Caco-2 (cell line): Measurements from ENCODE around the gene PLAAT3. TPM values are rescaled to one million over a fixed set of nuclear protein-coding genes. Genes with fewer than 3 reads are reported as not detected.

ENCODE experiments used
- BruUV-seq: library from RNA; stranded (reverse); fragments of 400-500 nt; replicated peaks from 2 replicates; lab custom pipeline; 2021; lab: Mats Ljungman, UMichigan
- CTCF ChIA-PET: fragments of 300-600 bp; sonication (Branson Sonifier 250); formaldehyde crosslinking; loops from one replicate; lab custom pipeline; 2022; ENCODE audit warnings: antibody characterized with exemption; lab: Charles Lee
- POLR2A ChIA-PET: fragments of 300-600 bp; sonication (Branson Sonifier 250); formaldehyde crosslinking; loops from one replicate; lab custom pipeline; 2022; ENCODE audit warnings: antibody characterized with exemption; lab: Charles Lee
- DNase-seq, 2 experiments: peaks; one replicate each; pipeline versions ENCODE4 v3.0.0 to v3.0.0-alpha.2; 2020 to 2022
- H3K27me3 ChIP-seq: replicated peaks from 2 replicates; pipeline ENCODE4 v1.6.0; 2011; ENCODE audit warnings: low read length; ENCODE audit not compliant: control insufficient read depth, insufficient read depth
- H3K36me3 ChIP-seq: 2 replicates; pipeline ENCODE4 v1.5.1; 2011; ENCODE audit warnings: low read length; ENCODE audit not compliant: control insufficient read depth, insufficient read depth
- H3K4me1 ChIP-seq: fragments of 250-450 bp; sonication (Bioruptor Pico); 2 replicates; pipeline ENCODE4 v1.5.1; 2020; ENCODE audit warnings: mild to moderate bottlenecking
- H3K4me3 ChIP-seq: 2 replicates; pipeline ENCODE4 v1.5.1; 2011; ENCODE audit warnings: low read depth, mild to moderate bottlenecking, control low read depth, low read length
- H3K9me3 ChIP-seq: fragments of 250-450 bp; sonication (Bioruptor Pico); 2 replicates; pipeline ENCODE4 v1.5.1; 2020; ENCODE audit warnings: mild to moderate bottlenecking, moderate library complexity
- H3K27ac Mint-ChIP-seq: one replicate; pipeline ENCODE4 v1.8.0; 2022; ENCODE audit warnings: mixed read lengths; ENCODE audit not compliant: unreplicated experiment
- H3K27me3 Mint-ChIP-seq: one replicate; pipeline ENCODE4 v1.8.0; 2022; ENCODE audit warnings: mixed read lengths; ENCODE audit not compliant: insufficient read depth, unreplicated experiment
- H3K36me3 Mint-ChIP-seq: one replicate; pipeline ENCODE4 v1.8.0; 2022; ENCODE audit warnings: mild to moderate bottlenecking, mixed read lengths; ENCODE audit not compliant: insufficient read depth, unreplicated experiment
- H3K4me1 Mint-ChIP-seq: one replicate; pipeline ENCODE4 v1.8.0; 2022; ENCODE audit warnings: low read depth, mixed read lengths; ENCODE audit not compliant: unreplicated experiment
- H3K4me3 Mint-ChIP-seq: one replicate; pipeline ENCODE4 v1.8.0; 2022; ENCODE audit warnings: mild to moderate bottlenecking, moderate library complexity, mixed read lengths; ENCODE audit not compliant: unreplicated experiment
- H3K9me3 Mint-ChIP-seq: one replicate; pipeline ENCODE4 v1.8.0; 2022; ENCODE audit warnings: mixed read lengths; ENCODE audit not compliant: unreplicated experiment
- intact Hi-C: fragments of 100-400 bp; cut with micrococcal nuclease; formaldehyde crosslinking; loops from one replicate; pipeline ENCODE4 v1.10.0; 2022; ENCODE audit not compliant: unreplicated experiment
- total RNA-seq: library from RNA; stranded (reverse); gene quantifications from 2 replicates; pipeline ENCODE4 v1.2.3, GENCODE V29; 2022
- TF ChIP-seq, protein P1 (sequence below), 2 experiments: fragments of 200-600 bp in 1 of 2; IDR thresholded peaks; 1 replicate in 1 of 2; 2 replicates in 1 of 2; pipeline versions ENCODE4 v1.5.1 to v1.8.0; 2011 to 2022; ENCODE audit warnings: antibody characterized with exemption in 1 of 2, control low read depth in 1 of 2, inconsistent platforms in 1 of 2, low read depth in 1 of 2, low read length in 1 of 2, mild to moderate bottlenecking in 1 of 2, moderate library complexity in 1 of 2; ENCODE audit not compliant: insufficient read depth in 1 of 2, severe bottlenecking in 1 of 2, unreplicated experiment in 1 of 2

The PLAAT3 gene
- total RNA-seq, 1 experiment from 2014 or later = 57.9 TPM

DNA sequence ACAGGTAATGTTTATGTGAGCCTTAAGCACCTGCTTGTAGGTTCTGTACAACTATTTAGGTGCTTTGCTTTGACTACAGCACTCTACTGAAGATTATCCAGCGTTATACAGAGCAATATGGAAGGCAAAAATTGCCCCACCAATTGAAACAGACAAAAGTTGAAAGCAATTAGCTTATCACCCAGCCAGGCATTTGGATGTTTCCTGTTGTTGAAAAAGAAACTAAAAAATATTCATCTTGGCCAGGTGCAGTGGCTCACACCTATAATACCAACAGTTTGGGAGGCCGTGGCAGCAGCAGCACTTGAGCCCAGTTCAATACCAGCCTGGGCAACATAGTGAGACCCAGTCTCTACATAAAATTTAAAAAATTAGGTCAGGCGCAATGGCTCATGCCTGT, 38.4 kb upstream of the PLAAT3 start:
- Mint-ChIP-seq H3K36me3 (peaks cover 60% of the 10 kb centered on the region), H3K9me3 (no peaks in the 10 kb centered on the region), H3K4me3 (no peak overlapping the region), H3K4me1 (no peaks in the 10 kb centered on the region), H3K27ac (no peak overlapping the region), H3K27me3 (no peaks in the 10 kb centered on the region)
- intact Hi-C loops = no loop called here
- Histone ChIP-seq H3K27me3 (no peaks in the 10 kb centered on the region), H3K9me3 (no peaks in the 10 kb centered on the region), H3K4me3 (no peak overlapping the region), H3K4me1 (no peaks in the 10 kb centered on the region), H3K36me3 (no peaks in the 10 kb centered on the region)
- ChIA-PET POLR2A (no interaction called here), CTCF (no interaction called here)
- TF ChIP-seq, protein P1, sequence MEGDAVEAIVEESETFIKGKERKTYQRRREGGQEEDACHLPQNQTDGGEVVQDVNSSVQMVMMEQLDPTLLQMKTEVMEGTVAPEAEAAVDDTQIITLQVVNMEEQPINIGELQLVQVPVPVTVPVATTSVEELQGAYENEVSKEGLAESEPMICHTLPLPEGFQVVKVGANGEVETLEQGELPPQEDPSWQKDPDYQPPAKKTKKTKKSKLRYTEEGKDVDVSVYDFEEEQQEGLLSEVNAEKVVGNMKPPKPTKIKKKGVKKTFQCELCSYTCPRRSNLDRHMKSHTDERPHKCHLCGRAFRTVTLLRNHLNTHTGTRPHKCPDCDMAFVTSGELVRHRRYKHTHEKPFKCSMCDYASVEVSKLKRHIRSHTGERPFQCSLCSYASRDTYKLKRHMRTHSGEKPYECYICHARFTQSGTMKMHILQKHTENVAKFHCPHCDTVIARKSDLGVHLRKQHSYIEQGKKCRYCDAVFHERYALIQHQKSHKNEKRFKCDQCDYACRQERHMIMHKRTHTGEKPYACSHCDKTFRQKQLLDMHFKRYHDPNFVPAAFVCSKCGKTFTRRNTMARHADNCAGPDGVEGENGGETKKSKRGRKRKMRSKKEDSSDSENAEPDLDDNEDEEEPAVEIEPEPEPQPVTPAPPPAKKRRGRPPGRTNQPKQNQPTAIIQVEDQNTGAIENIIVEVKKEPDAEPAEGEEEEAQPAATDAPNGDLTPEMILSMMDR (IDR thresholded peaks at IDR 0.05; ENCODE audit: insufficient read depth in 1 of 2, low read depth in 1 of 2, low read length in 1 of 2, severe bottlenecking in 1 of 2, unreplicated experiment in 1 of 2) = no peak
- no TSS peak for BruUV-seq
- no peak for DNase-seq

DNA sequence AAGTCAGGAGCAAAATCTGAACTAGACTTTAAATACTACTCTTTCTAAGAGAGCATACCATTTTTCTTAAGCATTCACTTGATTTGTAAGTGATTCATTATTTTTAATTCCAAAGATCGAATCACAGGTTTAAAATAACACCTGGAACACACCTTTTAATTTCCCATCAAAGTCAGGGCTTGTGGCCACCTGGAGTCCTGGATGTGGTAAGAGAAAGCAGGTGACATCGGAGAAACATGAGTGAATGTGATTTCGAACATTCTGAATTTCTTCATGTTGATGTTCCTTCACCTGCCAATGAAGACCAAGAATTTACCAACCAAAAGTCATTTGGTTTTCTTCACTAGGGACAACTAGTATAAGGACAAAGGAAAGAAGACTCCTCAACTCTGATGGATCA, 29.0 kb upstream of the PLAAT3 start:
- 0 out of 2 replicates have a peak, but pooled peaks cover 2% of the 10 kb centered on the region for H3K36me3 ChIP-seq
- DNase-seq = no peak
- H3K9me3 ChIP-seq = no peaks in the 10 kb centered on the region
- H3K4me3 ChIP-seq = no peak overlapping the region
- CTCF ChIA-PET = interaction anchor here (0.5 to 1.4 kb wide), 2 partner anchors 67 to 425 kb away, joined by 3 to 6 read pairs; no protein-coding TSS in a partner anchor
- H3K4me1 ChIP-seq = no peaks in the 10 kb centered on the region
- H3K36me3 Mint-ChIP-seq = peaks cover 79% of the 10 kb centered on the region
- no peak overlapping the region for H3K27ac Mint-ChIP-seq
- no peaks in the 10 kb centered on the region for H3K4me1 Mint-ChIP-seq
- BruUV-seq = no TSS peak
- intact Hi-C loops = no loop called here
- H3K27me3 ChIP-seq = no peaks in the 10 kb centered on the region
- TF ChIP-seq, protein P1 (IDR thresholded peaks at IDR 0.05; ENCODE audit: insufficient read depth in 1 of 2, low read depth in 1 of 2, low read length in 1 of 2, severe bottlenecking in 1 of 2, unreplicated experiment in 1 of 2) = no peak
- no peaks in the 10 kb centered on the region for H3K27me3 Mint-ChIP-seq
- POLR2A ChIA-PET = no interaction called here
- H3K4me3 Mint-ChIP-seq = no peak overlapping the region
- no peaks in the 10 kb centered on the region for H3K9me3 Mint-ChIP-seq

DNA sequence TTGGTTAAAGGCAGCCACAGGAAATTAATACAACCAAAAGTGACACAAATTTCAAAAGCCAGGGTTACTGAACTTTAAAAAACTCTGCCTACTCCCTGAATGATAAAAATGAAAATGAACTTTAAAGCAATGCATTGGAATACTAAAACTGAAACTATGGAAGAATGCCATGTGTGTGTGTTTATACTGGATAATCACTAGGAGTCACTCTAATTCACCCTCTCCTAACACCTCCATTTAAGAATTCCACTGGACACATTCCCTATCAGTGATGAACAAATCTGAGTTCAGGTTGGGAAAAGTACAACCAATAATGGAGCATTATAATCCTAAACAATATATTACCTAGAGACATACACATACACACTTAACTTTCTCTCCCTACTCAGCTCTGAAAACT, 27.5 kb upstream of the PLAAT3 start:
- peaks cover 64% of the 10 kb centered on the region for H3K36me3 Mint-ChIP-seq
- no peaks in the 10 kb centered on the region for H3K4me1 Mint-ChIP-seq
- Histone ChIP-seq H3K9me3 (no peaks in the 10 kb centered on the region), H3K4me1 (no peaks in the 10 kb centered on the region), H3K27me3 (no peaks in the 10 kb centered on the region), H3K36me3 (0 out of 2 replicates have a peak, but pooled peaks cover 2% of the 10 kb centered on the region), H3K4me3 (no peak overlapping the region)
- H3K9me3 Mint-ChIP-seq = no peaks in the 10 kb centered on the region
- TF ChIP-seq, protein P1 (IDR thresholded peaks at IDR 0.05; ENCODE audit: insufficient read depth in 1 of 2, low read depth in 1 of 2, low read length in 1 of 2, severe bottlenecking in 1 of 2, unreplicated experiment in 1 of 2) = no peak
- H3K27me3 Mint-ChIP-seq = no peaks in the 10 kb centered on the region
- BruUV-seq = no TSS peak
- H3K27ac Mint-ChIP-seq = no peak overlapping the region
- ChIA-PET POLR2A (no interaction called here), CTCF (interaction anchor here (0.6 kb wide), 1 partner anchor 616 kb away, joined by 3 read pairs; no protein-coding TSS in a partner anchor)
- no peak overlapping the region for H3K4me3 Mint-ChIP-seq
- intact Hi-C loops = no loop called here
- DNase-seq = no peak
